ENCODE data around the gene DCUN1D5. TPM values are rescaled to one million over a fixed set of nuclear protein-coding genes. Genes with fewer than 3 reads are reported as not detected.
A peak's percentile ranks its signal among the peaks of the same experiment; 100 is the strongest.

The DCUN1D5 gene
- total and polyA plus RNA-seq, 12 donors, result 8.8 to 36.7 (median 21.9) TPM

DNA sequence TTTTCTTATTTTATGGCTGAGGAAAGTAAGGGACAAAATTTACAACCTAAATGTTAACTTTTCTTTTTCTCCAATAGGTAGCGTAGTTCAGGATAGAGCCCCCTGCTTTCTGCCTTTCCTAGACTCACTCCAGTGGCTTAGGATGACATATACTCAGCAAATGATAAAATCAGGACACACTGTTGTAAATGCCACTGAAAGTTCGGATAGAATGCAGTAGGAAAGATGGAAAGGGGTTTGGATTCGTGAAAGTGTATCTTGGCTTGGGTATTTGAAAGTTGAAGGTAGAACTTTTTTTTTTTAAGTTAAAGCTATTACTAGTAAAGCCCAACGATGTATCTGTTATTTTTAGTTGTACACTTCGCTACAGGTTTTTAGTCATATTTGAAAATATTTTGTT is 19.4 kb upstream of the DCUN1D5 start:
- Histone ChIP-seq H3K36me3 (peaks cover 0 to 17% (median 0%) of the 10 kb centered on the region in 9 donors), H3K4me1 (peaks cover 0 to 18% (median 7%) of the 10 kb centered on the region in 9 donors), H3K27me3 (no peaks in the 10 kb centered on the region), H3K9me3 (no peaks in the 10 kb centered on the region), H3K27ac (no peak overlapping the region), H3K4me3 (no peak overlapping the region)
- intact Hi-C loops (cut with DNase I), result no loop called here
- 91 to 92% methylated on average over 5 of the region's 5 CpGs for WGBS, 2 donors
- no peak for ATAC-seq
- DNase-seq, result no peak
- TF ChIP-seq, protein P1, sequence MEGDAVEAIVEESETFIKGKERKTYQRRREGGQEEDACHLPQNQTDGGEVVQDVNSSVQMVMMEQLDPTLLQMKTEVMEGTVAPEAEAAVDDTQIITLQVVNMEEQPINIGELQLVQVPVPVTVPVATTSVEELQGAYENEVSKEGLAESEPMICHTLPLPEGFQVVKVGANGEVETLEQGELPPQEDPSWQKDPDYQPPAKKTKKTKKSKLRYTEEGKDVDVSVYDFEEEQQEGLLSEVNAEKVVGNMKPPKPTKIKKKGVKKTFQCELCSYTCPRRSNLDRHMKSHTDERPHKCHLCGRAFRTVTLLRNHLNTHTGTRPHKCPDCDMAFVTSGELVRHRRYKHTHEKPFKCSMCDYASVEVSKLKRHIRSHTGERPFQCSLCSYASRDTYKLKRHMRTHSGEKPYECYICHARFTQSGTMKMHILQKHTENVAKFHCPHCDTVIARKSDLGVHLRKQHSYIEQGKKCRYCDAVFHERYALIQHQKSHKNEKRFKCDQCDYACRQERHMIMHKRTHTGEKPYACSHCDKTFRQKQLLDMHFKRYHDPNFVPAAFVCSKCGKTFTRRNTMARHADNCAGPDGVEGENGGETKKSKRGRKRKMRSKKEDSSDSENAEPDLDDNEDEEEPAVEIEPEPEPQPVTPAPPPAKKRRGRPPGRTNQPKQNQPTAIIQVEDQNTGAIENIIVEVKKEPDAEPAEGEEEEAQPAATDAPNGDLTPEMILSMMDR (IDR thresholded peaks at IDR 0.05), result no peak

DNA sequence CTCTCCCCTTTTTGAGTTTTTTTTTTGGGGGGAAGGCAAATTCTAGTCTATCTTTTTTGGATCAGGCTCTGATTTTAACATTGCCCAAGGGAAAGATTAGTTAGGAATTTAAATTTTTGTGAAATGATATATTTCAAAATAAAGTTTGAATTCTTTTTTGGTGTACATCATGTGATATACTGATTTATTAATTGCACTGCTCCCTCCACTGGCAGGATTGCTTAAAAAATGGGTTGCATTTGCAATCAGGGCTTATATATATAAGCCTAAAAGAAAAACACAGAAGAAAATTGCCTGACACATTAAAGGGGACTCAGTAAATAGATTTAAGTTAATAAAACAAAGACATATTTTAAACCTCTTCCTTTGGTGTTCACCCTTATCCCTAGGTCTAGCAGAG is 18.4 kb upstream of the DCUN1D5 start:
- no peak for ATAC-seq
- H3K27ac ChIP-seq, result no peak overlapping the region

DNA sequence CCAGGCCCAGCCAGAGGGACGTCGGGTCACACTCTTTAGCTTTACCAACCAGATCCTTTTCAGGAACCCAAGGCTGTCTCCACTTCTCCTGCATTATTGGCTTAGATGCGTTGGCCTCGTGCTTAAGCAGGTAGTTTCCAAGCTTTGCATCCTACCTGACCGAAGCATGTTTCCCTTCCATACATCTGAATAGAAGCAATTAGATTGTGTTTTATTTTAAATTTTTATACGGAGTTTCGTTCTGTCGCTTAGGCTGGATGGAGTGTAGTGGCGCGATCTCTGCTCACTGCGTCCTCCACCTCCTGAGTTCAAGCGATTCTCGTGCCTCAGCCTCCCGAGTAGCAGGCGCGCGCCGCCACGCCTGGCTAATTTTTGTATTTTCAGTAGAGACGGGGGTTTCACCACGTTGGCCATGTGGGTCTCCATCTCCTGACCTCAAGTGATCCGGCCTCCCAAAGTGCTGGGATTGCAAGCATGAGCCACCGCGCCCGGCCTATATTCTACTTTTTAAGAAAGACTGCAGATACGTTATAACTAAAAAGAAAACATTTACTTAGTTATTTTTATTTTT is 17.9 kb upstream of the DCUN1D5 start:
- Histone ChIP-seq H3K27ac (peak overlapping the region in 9 of 10 donors; percentile 45 to 74 (median 63)), H3K4me1 (peaks cover 0 to 18% (median 7%) of the 10 kb centered on the region in 9 donors), H3K27me3 (peaks cover 0 to 2% (median 0%) of the 10 kb centered on the region in 7 donors), H3K4me3 (peak overlapping the region; percentile 50 to 84 (median 68)), H3K9me3 (no peaks in the 10 kb centered on the region), H3K36me3 (peaks cover 0 to 8% (median 0%) of the 10 kb centered on the region in 9 donors)
- DNase-seq, result no peak
- ATAC-seq, result peak in 3 of 8 donors; percentile 5 to 47 (median 28)
- TF ChIP-seq, protein P1 (IDR thresholded peaks at IDR 0.05), result no peak
- intact Hi-C loops (cut with DNase I), result no loop called here
- 19 to 20% methylated on average over 26 of the region's 26 CpGs for WGBS, 2 donors

More for the DNA sequence above, 18.4 kb upstream of the DCUN1D5 start:
- Histone ChIP-seq H3K36me3 (peaks cover 0 to 13% (median 0%) of the 10 kb centered on the region in 9 donors), H3K9me3 (no peaks in the 10 kb centered on the region), H3K4me3 (peak overlapping the region in 9 of 10 donors; percentile 50 to 84 (median 65)), H3K4me1 (peaks cover 0 to 18% (median 7%) of the 10 kb centered on the region in 9 donors), H3K27me3 (no peaks in the 10 kb centered on the region)
- TF ChIP-seq, protein P1 (IDR thresholded peaks at IDR 0.05), result peak in 4 of 9 donors; percentile 8 to 21 (median 16)
- intact Hi-C loops (cut with DNase I), result no loop called here
- DNase-seq, result no peak

DNA sequence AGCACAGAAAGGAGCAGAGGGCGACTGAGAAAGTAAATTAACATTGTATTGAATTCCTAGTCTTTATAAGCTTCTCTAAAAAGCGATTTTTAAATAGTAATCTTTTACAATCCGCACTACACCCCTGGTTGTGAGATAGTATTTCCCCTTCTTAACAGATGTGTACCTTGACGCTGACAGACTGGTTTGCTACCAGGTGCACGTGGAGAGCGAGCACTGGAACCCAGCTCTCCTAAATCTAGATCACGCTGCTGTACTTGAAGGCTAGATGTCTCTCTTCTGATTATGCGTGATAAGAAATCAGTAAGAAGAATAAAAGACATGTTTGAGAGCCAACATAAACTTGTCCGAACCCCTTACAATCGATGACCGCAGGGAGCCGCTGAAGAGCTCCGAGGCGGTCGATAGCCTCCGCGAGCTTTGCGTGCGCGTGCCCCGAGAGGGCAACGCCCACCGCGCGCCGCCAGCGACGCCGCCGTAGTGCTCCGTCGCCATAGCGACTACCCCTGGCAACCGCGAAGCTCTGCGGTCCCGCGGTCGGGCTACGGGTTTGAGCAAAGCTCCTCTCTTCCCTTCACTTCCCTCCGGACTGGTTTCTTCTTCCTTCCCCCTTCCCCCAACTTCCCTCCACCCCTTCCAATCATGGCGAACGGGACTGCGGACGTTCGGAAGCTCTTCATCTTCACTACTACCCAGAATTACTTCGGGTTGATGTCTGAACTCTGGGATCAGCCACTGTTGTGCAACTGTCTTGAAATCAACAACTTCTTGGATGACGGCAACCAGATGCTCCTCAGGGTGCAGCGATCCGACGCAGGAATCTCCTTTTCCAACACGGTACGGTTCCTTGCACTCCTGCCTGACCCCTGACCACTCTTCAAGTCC is 17.2 kb upstream of the DCUN1D5 start, which contains the start of gene DYNC2H1:
DYNC2H1 (plus strand) TSS at position 494 of the 885 bp plus-strand sequence; CDS start at position 643, 149 bp downstream.
- peaks cover 0 to under 1% (median 0%) of the 10 kb centered on the region in 9 donors for H3K36me3 ChIP-seq
- H3K4me3 ChIP-seq, result peak within 1 kb of the TSS; percentile 50 to 84 (median 68)
- 1% methylated on average over 53 of the region's 53 CpGs for WGBS, 2 donors
- no peaks in the 10 kb centered on the region for H3K9me3 ChIP-seq
- ATAC-seq (peak; percentile 99 to 100 (median 100)), DNase-seq (peak; percentile 83 to 88)
- TF ChIP-seq, protein P1 (IDR thresholded peaks at IDR 0.05), result peak in 8 of 9 donors; percentile 30 to 76 (median 59)
- intact Hi-C loops (cut with DNase I), result no loop called here
- peaks cover 0 to 8% (median 0%) of the 10 kb centered on the region in 7 donors for H3K27me3 ChIP-seq
- H3K4me1 ChIP-seq, result peaks cover 0 to 18% (median 7%) of the 10 kb centered on the region in 9 donors
- peak within 1 kb of the TSS in 9 of 10 donors; percentile 45 to 74 (median 63) for H3K27ac ChIP-seq

All from heart right ventricle (tissue), 16 donors.